Activated T-cell treated with anti-CD3 and anti-CD28 coated beads for 4 hours (primary cell): Measurements from ENCODE around the gene NCAPH2.
"Not testable (repeated sequence)": the region's sequence is repeated elsewhere in the genome, so short reads cannot be mapped to it uniquely, and the experiment has no call there.

Experiments used
- DNase-seq: peaks from one replicate; pipeline ENCODE4 v3.0.0-alpha.2; 2020

The NCAPH2 gene

DNA sequence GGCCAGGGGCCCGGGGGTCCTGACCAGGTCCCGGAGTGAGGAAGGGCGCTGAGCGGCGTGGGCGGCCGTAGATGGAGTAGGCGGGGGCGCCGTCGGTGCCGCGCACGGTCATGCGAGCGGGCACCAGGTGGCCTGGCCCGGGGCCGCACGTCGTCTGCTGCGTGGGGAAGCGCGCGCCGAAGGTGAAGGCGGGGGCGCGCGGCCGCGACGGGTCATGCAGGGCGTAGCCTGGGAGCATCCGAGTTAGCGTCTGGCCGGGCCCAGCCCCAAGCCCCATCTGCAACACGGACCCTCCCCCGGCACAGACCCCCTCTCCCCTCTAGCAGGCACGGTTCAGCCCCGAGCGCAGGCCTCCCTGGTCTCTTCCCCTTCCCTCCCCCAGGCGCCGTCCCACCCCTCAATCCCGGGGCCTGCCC, 23.5 kb downstream of the NCAPH2 start:
- DNase-seq = peak; percentile 64

DNA sequence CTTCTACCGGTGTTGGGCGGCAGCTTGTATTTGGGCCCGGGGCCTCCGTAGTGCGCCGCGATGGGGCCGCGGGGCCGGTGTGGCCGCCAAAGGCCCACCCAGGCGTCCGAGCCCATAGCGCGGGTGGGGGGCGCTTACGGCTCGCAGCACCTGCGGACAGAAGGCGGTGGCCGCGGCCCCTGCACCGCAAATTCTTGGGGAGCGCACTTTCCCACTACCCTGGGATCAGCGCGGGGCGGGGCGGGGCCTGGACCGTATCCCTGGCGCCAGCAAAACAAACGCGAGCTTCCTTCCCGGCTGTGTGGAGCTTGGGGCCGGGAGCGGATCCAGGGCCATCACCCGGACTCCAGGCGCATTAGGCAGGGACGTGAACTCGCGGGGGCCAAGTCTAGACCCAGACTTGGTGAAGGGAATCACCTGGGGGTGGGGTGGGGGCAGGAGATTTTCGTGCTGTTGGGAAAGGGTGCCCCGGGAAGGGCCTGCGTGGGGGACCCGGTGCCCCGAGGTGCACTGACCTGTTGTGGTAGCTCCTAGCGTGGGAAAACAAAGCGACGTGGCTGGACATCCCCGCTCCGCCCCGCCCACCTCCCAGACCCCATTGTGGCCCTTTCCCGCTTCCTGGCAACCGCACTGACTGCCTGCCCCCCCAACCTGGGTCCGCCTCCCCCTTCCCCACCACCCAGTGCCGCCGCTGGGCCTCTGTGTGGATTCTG, 24.1 kb downstream of the NCAPH2 start:
- no peak for DNase-seq

DNA sequence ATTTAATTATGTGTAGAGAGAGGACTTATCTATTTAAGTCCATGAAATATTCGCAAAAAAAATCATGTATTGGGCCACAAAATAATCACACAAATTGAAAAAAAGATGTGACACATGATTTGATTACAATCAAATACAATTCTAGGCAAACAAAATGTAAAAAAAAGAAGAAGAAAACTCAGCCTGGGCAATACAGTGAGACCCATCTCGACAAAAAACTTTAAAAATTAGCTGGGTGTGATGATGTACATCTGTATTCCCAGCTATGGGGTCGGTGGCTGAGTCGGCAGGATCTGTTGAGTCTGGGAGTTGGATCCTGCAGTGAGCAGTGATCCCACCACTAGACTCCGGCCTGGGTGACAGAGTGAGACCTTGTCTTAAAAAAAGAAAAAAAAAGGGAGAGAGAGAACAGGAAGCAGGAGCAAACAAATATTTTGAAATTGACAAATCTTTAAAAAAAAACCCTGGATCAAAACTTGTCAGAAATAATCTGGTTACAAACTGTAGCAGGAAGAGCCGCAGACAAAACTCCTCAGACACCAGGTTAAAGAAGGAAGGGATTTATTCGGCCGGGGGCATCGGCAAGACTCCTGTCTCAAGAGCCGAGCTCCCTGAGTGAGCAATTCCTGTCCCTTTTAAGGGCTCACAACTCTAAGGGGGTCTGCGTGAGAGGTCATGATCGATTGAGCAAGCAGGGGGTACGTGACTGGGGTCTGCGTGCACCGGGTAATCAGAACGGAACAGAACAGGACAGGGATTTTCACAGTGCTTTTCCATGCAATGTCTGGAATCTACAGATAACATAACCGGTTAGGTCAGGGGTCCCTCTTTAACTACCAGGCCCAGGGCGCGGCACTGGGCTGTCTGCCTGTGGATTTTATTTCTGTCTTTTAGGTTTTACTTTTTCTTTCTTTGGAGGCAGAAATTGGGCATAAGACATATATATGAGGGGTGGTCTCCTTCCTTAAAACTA, 25.1 kb downstream of the NCAPH2 start:
- DNase-seq = no peak

DNA sequence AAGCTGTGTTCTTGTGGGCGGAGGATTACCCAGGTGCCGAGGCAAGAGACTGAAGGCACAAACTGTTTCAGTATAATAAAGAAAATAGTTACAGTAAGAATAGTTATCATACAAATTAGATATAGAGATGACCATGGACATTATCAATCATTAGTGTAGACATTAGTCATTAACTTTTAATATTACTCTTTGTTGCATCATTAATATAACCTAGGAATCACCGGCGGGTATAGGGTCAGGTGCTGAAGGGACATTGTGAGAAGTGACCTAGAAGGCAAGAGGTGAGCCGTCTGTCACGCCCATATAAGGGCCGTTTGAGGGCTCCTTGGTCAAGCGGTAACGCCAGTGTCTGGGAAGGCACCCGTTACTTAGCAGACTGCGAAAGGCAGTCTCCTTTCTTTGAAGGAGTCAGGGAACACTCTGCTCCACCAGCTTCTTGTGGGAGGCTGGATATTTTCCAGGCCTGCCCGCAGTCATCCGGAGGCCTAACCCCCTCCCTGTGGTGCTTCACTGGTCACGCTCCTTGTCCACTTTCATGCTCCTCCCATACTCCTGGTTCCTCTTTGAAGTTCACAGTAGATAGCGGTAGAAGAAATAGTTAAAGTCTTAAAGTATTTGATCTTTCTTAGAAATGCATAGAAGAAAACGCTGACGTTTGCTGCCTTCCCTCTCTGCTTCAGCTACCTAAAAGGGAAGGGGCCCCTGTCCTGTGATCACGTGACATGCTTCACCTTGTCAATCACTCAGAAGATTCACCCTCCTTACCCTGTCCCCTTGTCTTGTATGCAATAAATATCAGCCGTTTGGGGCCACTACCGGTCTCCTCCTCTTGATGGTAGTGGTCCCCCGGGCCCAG, 26.1 kb downstream of the NCAPH2 start:
- not testable (repeated sequence) for DNase-seq

DNA sequence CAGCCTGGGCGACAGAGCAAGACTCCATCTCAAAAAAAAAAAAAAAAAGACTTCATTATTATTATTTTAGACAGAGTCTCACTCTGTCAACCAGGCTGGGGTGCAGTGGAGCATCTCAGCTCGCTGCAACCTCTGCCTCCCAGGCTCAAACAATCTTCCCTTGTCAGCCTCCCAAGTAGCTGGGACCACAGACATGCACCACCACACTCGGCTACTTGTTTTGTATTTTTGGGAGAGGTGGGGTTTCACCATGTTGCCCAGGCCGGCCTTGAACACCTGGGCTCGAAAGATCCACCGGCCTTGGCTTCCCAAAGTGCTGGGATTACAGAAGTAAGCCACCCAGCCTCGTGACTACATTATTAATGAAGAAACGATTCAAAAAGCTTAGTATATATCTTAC, 27.1 kb downstream of the NCAPH2 start:
- DNase-seq = no peak

DNA sequence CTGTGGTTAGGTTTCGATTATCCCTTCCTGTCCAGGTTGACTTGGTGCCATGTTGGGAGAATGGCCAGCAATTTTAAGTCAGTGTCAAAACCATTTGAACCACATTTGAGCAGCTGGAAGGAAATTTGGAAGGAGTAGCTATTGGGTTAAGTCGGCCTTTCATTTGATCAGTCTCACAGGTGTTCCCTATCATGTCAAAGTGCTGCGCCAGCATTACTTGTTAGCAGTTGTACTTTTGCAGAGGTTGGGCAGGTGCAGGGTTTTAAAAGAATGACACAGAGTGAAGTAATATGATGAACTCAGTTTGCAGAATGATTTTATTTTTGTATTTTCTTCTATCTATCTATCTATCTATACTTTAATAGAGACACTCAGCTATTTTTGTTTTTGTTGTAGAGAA, 28.2 kb downstream of the NCAPH2 start:
- no peak for DNase-seq

DNA sequence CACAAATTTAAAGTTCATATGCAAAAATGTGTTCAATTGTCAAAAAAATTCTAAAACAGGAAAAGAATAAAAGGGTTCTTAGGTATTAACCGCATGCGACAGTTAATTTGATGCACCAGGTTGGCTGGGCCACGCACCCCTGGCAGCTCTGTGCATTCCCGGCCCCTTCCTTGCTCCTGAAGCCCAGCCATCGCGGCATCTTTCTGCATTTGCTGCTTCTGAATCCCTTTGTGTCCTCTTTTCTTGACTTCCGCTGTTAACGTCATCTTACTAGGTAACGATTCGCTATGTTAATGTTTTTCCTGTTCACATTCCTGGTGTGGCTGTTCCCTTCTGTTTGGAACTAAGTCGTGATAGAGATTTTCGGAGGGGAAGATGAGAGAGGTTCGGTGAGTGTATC, 29.7 kb downstream of the NCAPH2 start:
- DNase-seq = no peak

DNA sequence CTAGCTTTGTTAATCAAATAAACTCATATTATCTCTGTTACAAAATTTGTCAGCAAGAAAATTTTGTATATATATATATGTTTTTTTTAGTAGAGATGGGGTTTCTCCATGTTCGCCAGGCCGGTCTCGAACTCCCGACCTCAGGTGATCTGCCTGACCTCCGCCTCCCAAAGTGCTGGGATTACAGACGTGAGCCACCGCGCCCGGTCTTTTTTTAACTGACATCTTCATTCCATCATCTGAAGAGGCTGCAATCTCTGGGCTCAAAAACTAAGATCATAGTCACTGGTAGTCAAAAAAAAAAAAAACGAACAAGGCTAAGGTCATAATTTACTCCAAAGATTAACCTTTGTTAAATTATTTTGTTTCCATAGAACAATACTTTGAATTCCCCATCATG, 32.4 kb downstream of the NCAPH2 start:
- no peak for DNase-seq

DNA sequence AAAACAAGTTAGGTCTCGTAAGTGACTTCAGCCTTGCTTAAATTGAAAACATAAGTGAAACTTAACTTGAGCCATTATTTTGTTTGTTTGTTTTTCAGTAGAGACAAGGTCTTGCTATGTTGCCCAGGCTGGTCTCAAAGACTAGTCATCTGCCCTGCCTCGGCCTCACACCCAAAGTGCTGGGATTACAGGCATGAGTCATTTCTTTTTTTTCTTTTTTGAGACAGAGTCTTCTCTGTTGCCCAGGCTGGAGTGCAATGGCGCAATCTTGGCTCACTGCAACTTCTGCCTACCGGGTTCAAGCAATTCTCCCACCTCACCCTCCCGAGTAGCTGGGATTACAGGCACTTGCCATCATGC, 33.6 kb downstream of the NCAPH2 start:
- not testable (repeated sequence) for DNase-seq

DNA sequence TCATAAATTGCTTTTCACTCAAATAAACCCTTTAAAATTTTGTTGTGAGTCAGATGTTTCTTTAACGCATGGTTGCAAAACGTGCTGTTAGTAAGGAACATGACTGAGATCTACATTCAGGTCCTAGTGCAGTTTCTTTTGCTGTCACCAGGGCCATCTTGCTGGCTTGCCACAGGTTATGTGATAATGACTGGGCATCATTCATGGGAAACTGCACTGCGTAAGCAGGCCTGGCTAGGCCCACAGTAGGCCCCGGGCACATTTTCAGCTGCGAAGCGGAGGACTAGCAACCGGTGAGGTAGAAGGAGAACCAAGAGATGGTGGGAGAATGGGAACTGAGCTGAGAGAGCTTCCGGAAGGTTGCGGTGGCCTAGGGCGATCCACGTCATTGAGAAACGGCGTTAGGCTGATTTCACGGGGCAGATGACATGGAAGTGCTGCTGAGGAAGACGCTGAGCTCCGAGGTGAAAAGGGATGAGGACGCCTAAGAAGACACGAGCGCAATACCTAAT, 34.4 kb downstream of the NCAPH2 start:
- DNase-seq = no peak

DNA sequence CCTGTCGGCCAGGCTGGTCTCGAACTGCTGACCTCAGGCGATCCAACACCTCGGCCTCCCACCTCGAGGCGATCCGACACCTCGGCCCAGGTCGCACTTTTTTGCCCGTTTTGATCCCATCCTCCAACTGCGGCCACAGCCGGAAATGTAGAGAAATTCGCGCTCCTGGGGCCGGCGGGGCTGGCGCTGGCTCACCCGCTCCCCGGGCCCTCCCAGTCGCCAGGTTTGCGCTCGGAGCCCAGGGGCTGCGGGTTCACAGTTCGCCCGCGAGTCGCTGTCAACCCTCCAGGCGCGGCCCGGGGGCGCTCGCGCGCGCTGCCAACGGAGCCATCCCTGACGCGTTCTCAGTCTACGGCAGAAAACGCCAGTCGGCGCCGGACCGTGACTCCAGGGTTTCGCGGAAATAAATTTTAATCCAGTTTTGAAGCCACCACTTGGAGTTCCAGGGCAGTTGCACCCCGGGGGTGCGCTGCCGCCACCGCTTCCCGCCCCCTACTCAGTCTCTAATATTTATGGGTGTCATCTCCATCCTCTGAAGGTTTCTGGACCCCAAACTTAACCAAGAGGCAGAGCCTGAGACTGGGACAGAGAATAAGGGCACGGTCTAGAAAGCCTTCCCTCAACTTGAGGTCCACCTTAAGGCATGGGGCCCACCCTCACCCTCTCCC, 36.2 kb downstream of the NCAPH2 start:
- DNase-seq = peak; percentile 80

DNA sequence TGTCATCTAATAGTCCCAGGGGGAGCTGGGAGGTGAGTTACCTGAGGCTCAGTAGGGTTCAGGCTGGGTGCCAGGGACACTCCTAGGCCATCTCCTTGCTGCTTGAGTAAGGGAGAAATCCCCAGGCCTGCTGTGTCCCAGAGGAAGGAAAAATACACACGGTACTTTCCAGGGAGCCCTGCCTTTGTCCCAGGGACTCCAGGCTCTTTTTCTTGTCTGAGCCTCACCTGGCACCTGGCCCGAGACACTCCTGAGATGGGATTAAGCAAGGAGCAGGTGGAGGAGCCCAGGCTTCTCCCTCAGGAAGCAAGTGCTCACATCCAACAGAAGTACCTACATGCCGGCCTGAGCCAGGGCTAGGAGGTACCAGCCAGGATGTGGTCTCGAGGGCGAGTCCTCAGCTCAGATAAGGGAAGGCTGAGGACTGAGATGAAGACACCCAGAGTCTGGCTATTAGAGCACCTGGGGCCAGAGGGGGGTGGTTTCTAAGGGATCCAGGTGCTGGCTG, 36.8 kb downstream of the NCAPH2 start:
- DNase-seq = no peak

DNA sequence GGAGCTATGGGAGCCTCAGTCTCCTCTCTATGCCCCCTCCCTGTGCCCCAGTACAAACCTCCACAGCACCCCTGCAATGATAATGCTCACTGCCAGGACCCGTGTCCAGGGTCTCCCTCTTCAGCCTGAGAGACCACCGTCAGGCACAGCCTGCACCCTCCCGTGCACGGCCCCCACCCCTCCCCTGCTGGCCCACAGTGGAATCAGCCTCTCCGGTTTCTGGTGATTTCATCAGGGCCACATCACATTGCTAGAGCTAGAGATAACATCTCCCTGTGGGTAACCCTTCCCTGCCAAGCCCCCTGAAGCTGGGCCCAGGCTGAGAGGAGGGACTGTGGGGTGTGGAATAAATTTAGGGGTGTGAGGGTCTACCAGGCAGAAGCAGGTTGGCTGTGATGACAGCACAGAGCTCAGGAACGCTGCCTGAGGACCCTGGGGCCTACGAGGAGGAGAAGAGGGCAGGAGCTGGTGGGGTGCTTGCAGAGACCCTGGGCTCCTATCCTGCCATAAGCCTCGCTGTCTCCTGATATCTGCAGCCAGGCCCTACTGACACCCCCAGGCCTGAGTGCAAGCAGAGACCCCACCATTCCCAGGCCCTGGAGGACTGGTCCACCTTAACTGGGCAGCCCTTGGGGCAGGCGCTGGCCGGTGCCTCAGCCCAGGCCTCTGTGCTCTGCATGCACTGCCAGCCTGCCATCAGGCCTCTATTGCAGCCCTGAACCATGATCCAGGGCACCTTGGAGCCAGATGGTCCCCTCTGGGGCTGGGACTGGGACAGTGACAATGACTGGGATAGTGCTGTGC, 37.7 kb downstream of the NCAPH2 start, which contains the start of gene KLHDC7B:
TSS of gene KLHDC7B (plus strand) at position 378 of the 804 bp plus-strand sequence. CDS start at position 723, 345 bp downstream.
- no peak for DNase-seq

DNA sequence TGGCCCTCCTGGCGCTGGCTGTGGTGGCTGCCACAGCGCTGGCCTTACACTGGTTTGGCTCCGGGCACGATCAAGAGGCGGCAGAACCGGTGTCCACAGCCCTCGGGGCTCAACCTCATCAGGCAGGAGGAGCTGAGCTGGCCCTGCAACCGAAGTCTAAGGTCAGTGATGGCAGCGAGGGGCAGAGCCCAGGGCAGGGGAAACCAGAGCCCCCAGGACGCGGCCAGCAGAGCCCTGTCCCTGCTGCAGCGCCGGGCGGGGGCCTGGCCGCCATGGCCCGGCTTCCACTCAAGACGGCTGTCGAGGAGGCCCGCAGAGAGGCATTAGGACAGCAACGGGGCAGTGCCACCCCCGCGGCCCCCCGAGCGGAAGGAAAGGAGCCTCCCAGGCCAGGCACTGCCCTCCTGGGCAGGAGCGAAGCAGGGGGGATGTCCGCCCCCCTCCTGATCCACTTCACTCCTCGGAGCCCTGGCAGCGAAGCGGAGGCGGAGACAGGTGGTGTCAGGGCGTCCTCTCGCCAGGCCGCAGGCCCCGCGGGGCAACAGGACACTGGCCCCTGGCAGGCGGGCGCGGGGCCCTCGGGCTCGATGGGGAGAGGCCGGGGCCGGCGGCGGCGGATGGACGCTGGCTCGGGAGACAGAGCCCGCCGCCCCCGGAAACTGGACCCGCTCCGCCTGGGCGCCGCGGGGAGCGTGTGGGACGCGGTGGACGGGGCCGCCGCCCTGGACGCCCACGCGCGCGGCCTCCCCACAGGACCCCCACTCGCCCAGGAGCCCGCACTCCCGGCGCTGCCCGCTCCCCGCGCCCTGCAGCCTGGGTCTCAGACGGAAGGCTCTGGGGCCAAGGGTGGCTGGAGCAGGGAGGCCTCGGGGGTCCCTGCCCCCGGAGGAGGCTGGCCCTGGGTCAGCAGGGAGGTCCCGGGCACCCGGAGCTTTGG, 38.6 kb downstream of the NCAPH2 start:
- DNase-seq = no peak

DNA sequence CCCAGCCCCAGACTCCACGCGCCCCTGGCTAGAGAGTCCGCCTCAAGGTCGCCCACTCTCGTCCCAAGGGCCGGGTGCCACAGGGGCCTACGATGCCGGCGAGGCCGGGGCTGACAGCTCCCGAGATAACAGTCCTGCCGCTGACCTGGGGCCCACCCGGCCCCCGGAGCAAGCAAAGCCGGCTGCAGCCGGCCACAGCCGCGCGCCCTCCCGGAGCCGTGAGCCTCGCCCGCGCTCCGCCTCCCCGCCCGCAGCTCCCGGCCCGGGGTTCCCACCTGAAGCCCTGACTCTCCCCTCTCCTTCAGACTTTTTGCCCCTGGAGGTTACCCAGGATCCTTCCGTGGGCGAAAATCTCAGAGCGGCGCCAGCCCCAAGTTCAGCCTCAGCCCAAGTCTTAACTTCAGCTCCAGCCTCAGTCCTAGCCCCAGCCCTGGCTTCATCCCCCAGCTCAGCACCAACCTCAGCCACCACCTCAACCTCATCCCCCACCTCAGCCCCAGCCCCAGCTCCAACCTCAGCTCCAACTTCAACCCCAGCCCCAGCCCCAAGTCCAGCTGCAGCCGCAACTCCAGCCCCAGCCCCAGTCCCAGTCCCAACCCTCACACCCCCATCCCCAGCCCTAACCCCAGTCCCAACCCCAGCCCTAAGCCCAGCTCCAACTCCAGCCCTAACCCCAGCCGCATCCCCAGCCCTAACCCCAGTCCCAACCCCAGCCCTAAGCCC, 39.4 kb downstream of the NCAPH2 start:
- DNase-seq = no peak

DNA sequence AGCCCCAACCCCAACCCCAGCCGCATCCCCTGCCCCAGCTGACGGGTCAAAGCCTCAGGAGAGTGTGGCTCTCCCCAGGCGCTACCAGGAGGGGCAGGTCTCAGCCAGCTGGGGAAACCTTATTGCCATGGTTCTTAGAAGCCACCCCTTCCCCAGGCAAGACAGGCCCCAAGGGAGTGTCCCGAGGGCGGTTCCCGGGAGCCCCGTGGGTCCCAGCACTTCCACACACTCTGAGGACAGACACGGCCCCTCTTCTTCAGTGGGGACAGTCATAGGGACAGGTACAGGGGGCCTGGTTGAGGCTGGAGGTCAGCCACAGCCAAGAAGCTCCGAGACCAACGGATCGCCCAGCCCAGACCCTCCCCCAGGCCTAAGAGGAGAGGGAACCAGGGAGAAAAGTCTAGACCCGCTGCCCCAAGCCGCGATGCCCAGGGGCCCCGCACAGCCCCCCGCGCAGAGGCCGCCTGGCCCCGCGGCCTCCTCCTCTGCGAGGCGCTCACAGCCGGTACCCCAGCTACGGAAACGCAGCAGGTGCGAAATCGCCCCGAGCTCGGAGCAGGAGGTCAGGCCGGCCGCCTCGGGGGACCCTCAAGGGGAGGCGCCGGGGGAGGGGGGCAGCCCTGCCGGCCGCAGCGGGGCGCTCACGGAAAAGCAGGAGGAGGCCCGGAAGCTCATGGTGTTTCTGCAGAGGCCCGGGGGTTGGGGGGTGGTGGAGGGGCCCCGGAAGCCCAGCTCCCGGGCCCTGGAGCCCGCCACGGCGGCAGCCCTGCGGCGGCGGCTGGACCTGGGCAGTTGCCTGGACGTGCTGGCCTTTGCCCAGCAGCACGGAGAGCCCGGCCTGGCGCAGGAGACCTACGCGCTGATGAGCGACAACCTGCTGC, 40.3 kb downstream of the NCAPH2 start:
- DNase-seq = no peak

DNA sequence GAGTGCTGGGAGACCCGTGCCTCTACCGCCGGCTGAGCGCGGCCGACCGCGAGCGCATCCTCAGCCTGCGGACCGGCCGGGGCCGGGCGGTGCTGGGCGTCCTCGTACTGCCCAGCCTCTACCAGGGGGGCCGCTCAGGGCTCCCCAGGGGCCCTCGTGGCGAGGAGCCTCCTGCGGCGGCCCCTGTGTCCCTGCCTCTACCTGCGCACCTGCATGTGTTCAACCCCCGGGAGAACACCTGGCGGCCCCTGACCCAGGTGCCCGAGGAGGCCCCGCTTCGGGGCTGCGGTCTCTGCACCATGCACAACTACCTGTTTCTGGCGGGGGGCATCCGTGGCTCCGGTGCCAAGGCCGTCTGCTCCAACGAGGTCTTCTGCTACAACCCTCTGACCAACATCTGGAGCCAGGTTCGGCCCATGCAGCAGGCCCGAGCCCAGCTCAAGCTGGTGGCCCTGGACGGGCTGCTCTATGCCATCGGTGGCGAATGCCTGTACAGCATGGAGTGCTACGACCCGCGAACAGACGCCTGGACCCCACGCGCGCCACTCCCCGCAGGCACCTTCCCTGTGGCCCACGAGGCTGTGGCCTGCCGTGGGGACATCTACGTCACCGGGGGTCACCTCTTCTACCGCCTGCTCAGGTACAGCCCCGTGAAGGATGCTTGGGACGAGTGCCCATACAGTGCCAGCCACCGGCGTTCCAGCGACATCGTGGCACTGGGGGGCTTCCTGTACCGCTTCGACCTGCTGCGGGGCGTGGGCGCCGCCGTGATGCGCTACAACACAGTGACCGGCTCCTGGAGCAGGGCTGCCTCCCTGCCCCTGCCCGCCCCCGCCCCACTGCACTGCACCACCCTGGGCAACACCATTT, 41.1 kb downstream of the NCAPH2 start:
- DNase-seq = no peak
